Ishikawa (cell line): ENCODE data around the gene CD6.

ENCODE experiments used
- EP300 ChIP-seq: IDR thresholded peaks from 2 replicates; pipeline ENCODE4 v1.6.1; 2012; ENCODE audit warnings: borderline replicate concordance
- FOXM1 ChIP-seq: IDR thresholded peaks from 2 replicates; pipeline ENCODE4 v1.6.1; 2012; ENCODE audit warnings: low read depth, borderline replicate concordance
- RAD21 ChIP-seq: IDR thresholded peaks from 2 replicates; pipeline ENCODE4 v1.6.1; 2012; ENCODE audit warnings: low read depth
- TAF1 ChIP-seq: IDR thresholded peaks from 2 replicates; pipeline ENCODE4 v1.6.1; 2012; ENCODE audit warnings: low read depth, mild to moderate bottlenecking
- TEAD4 ChIP-seq: IDR thresholded peaks from 2 replicates; pipeline ENCODE4 v1.6.1; 2012
- USF1 ChIP-seq: IDR thresholded peaks from 2 replicates; pipeline ENCODE4 v1.6.1; 2012
- YY1 ChIP-seq: IDR thresholded peaks from 2 replicates; pipeline ENCODE4 v1.6.1; 2012; ENCODE audit warnings: low read depth
- TF ChIP-seq, protein P1 (sequence below): IDR thresholded peaks from 2 replicates; pipeline ENCODE4 v1.6.1; 2012
- TF ChIP-seq, protein P2 (sequence below): IDR thresholded peaks from 2 replicates; pipeline ENCODE4 v1.6.1; 2012; ENCODE audit warnings: low read depth, mild to moderate bottlenecking

- TF ChIP-seq FOXM1 (no peak), TEAD4 (no peak), EP300 (no peak), YY1 (no peak), RAD21 (no peak), TAF1 (no peak), USF1 (no peak)
- TF ChIP-seq, protein P1, sequence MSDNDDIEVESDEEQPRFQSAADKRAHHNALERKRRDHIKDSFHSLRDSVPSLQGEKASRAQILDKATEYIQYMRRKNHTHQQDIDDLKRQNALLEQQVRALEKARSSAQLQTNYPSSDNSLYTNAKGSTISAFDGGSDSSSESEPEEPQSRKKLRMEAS = no peak
- TF ChIP-seq, protein P2, sequence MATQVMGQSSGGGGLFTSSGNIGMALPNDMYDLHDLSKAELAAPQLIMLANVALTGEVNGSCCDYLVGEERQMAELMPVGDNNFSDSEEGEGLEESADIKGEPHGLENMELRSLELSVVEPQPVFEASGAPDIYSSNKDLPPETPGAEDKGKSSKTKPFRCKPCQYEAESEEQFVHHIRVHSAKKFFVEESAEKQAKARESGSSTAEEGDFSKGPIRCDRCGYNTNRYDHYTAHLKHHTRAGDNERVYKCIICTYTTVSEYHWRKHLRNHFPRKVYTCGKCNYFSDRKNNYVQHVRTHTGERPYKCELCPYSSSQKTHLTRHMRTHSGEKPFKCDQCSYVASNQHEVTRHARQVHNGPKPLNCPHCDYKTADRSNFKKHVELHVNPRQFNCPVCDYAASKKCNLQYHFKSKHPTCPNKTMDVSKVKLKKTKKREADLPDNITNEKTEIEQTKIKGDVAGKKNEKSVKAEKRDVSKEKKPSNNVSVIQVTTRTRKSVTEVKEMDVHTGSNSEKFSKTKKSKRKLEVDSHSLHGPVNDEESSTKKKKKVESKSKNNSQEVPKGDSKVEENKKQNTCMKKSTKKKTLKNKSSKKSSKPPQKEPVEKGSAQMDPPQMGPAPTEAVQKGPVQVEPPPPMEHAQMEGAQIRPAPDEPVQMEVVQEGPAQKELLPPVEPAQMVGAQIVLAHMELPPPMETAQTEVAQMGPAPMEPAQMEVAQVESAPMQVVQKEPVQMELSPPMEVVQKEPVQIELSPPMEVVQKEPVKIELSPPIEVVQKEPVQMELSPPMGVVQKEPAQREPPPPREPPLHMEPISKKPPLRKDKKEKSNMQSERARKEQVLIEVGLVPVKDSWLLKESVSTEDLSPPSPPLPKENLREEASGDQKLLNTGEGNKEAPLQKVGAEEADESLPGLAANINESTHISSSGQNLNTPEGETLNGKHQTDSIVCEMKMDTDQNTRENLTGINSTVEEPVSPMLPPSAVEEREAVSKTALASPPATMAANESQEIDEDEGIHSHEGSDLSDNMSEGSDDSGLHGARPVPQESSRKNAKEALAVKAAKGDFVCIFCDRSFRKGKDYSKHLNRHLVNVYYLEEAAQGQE = no peak
Measured at GRCh38 chr11:60952742-60953170, 18.7 kb upstream of the CD6 start.
